Activated CD4-positive, alpha-beta T cell treated with anti-CD3 and anti-CD28 coated beads for 48 hours (primary cell): ENCODE data around the gene CHST11.

Experiments
- DNase-seq: peaks from one replicate; pipeline ENCODE4 v3.0.0-alpha.2; 2020

The CHST11 gene

GRCh38 chr12:104588047-104588920, 131.5 kb downstream of the CHST11 start:
- no peak for DNase-seq

GRCh38 chr12:104588921-104589590, 132.3 kb downstream of the CHST11 start:
- no peak for DNase-seq

- DNase-seq = no peak
Observed at GRCh38 chr12:104590022-104590421, 133.3 kb downstream of the CHST11 start.

GRCh38 chr12:104591257-104591885, 134.6 kb downstream of the CHST11 start:
- no peak for DNase-seq

GRCh38 chr12:104593482-104593881, 136.7 kb downstream of the CHST11 start:
- no peak for DNase-seq

GRCh38 chr12:104596134-104596799, 139.5 kb downstream of the CHST11 start:
- DNase-seq = no peak

GRCh38 chr12:104596898-104597843, 140.4 kb downstream of the CHST11 start:
- DNase-seq = no peak

GRCh38 chr12:104598342-104599271, 141.9 kb downstream of the CHST11 start:
- DNase-seq = no peak

- DNase-seq = no peak
Observed at GRCh38 chr12:104599272-104600035, 142.7 kb downstream of the CHST11 start.

GRCh38 chr12:104600036-104600712, 143.4 kb downstream of the CHST11 start:
- DNase-seq = no peak

- DNase-seq = no peak
Observed at GRCh38 chr12:104600790-104601739, 144.3 kb downstream of the CHST11 start.

GRCh38 chr12:104602406-104602805, 145.7 kb downstream of the CHST11 start:
- DNase-seq = no peak

- no peak for DNase-seq
Observed at GRCh38 chr12:104602896-104603295, 146.1 kb downstream of the CHST11 start.

GRCh38 chr12:104603545-104603973, 146.8 kb downstream of the CHST11 start:
- DNase-seq = no peak

- DNase-seq = peak; percentile 66
Observed at GRCh38 chr12:104604070-104604994, 147.6 kb downstream of the CHST11 start.

- no peak for DNase-seq
Observed at GRCh38 chr12:104604995-104605675, 148.4 kb downstream of the CHST11 start.
